Measurements from ENCODE around the gene CHORDC1.
"Not testable (repeated sequence)": the region's sequence is repeated elsewhere in the genome, so short reads cannot be mapped to it uniquely, and the experiment has no call there.

The CHORDC1 gene

GRCh38 chr11:90178751-90179150 lies 44.1 kb downstream of the CHORDC1 start:
- H3K27me3 ChIP-seq (ENCODE audit: low read depth, low read length), result no peaks in the 10 kb centered on the region
- no peaks in the 10 kb centered on the region for H3K36me3 ChIP-seq (ENCODE audit: control insufficient read depth in 1 of 2, insufficient read depth in 2 of 2, low read length in 2 of 2)
- H3K4me1 ChIP-seq (ENCODE audit: control insufficient read depth in 1 of 2, insufficient read depth in 2 of 2, low read length in 2 of 2), result no peaks in the 10 kb centered on the region
- no peaks in the 10 kb centered on the region for H3K9me3 ChIP-seq (ENCODE audit: control insufficient read depth in 1 of 2, low read length in 2 of 2)
- H3K27ac ChIP-seq (ENCODE audit: low read length), result no peak overlapping the region
- no peak overlapping the region for H3K4me3 ChIP-seq (ENCODE audit: low read depth in 1 of 2, low read length in 2 of 2)

GRCh38 chr11:90176069-90176468 lies 46.8 kb downstream of the CHORDC1 start:
- Histone ChIP-seq H3K27ac (ENCODE audit: low read length) (no peak overlapping the region), H3K4me1 (ENCODE audit: control insufficient read depth in 1 of 2, insufficient read depth in 2 of 2, low read length in 2 of 2) (no peaks in the 10 kb centered on the region), H3K4me3 (ENCODE audit: low read depth in 1 of 2, low read length in 2 of 2) (no peak overlapping the region), H3K27me3 (ENCODE audit: low read depth, low read length) (no peaks in the 10 kb centered on the region), H3K9me3 (ENCODE audit: control insufficient read depth in 1 of 2, low read length in 2 of 2) (no peaks in the 10 kb centered on the region), H3K36me3 (ENCODE audit: control insufficient read depth in 1 of 2, insufficient read depth in 2 of 2, low read length in 2 of 2) (no peaks in the 10 kb centered on the region)

- H3K4me1 ChIP-seq (ENCODE audit: control insufficient read depth in 1 of 2, insufficient read depth in 2 of 2, low read length in 2 of 2), result no peaks in the 10 kb centered on the region
- H3K27me3 ChIP-seq (ENCODE audit: low read depth, low read length), result no peaks in the 10 kb centered on the region
- H3K27ac ChIP-seq (ENCODE audit: low read length), result no peak overlapping the region
- H3K4me3 ChIP-seq (ENCODE audit: low read depth in 1 of 2, low read length in 2 of 2), result no peak overlapping the region
- no peaks in the 10 kb centered on the region for H3K36me3 ChIP-seq (ENCODE audit: control insufficient read depth in 1 of 2, insufficient read depth in 2 of 2, low read length in 2 of 2)
- no peaks in the 10 kb centered on the region for H3K9me3 ChIP-seq (ENCODE audit: control insufficient read depth in 1 of 2, low read length in 2 of 2)
Observed at GRCh38 chr11:90171359-90171758, 51.5 kb downstream of the CHORDC1 start.

GRCh38 chr11:90168571-90168970 lies 54.3 kb downstream of the CHORDC1 start:
- H3K27me3 ChIP-seq (ENCODE audit: low read depth, low read length), result no peaks in the 10 kb centered on the region
- H3K36me3 ChIP-seq (ENCODE audit: control insufficient read depth in 1 of 2, insufficient read depth in 2 of 2, low read length in 2 of 2), result no peaks in the 10 kb centered on the region
- H3K27ac ChIP-seq (ENCODE audit: low read length), result no peak overlapping the region
- H3K4me3 ChIP-seq (ENCODE audit: low read depth in 1 of 2, low read length in 2 of 2), result no peak overlapping the region
- H3K4me1 ChIP-seq (ENCODE audit: control insufficient read depth in 1 of 2, insufficient read depth in 2 of 2, low read length in 2 of 2), result no peaks in the 10 kb centered on the region
- H3K9me3 ChIP-seq (ENCODE audit: control insufficient read depth in 1 of 2, low read length in 2 of 2), result no peaks in the 10 kb centered on the region

- H3K4me1 ChIP-seq (ENCODE audit: control insufficient read depth in 1 of 2, insufficient read depth in 2 of 2, low read length in 2 of 2); H3K36me3 ChIP-seq (ENCODE audit: control insufficient read depth in 1 of 2, insufficient read depth in 2 of 2, low read length in 2 of 2); H3K27ac ChIP-seq (ENCODE audit: low read length); H3K27me3 ChIP-seq (ENCODE audit: low read depth, low read length); H3K4me3 ChIP-seq (ENCODE audit: low read depth in 1 of 2, low read length in 2 of 2); H3K9me3 ChIP-seq (ENCODE audit: control insufficient read depth in 1 of 2, low read length in 2 of 2): not testable (repeated sequence)
Observed at GRCh38 chr11:90167704-90168103, 55.1 kb downstream of the CHORDC1 start.

- not testable (repeated sequence) for H3K36me3 ChIP-seq (ENCODE audit: control insufficient read depth in 1 of 2, insufficient read depth in 2 of 2, low read length in 2 of 2); H3K4me3 ChIP-seq (ENCODE audit: low read depth in 1 of 2, low read length in 2 of 2); H3K27me3 ChIP-seq (ENCODE audit: low read depth, low read length); H3K4me1 ChIP-seq (ENCODE audit: control insufficient read depth in 1 of 2, insufficient read depth in 2 of 2, low read length in 2 of 2); H3K27ac ChIP-seq (ENCODE audit: low read length); H3K9me3 ChIP-seq (ENCODE audit: control insufficient read depth in 1 of 2, low read length in 2 of 2)
Observed at GRCh38 chr11:90166982-90167573, 55.8 kb downstream of the CHORDC1 start.
